ENCODE data around the gene AP1S2. TPM values are rescaled to one million over a fixed set of nuclear protein-coding genes. Genes with fewer than 3 reads are reported as not detected.

The AP1S2 gene
- polyA plus RNA-seq, 1 donor (not counting 4 experiments of a cell fraction or from before 2014, with no cell fraction given) = 15.0 TPM

GRCh38 chrX:15786915-15787314 is 67.7 kb downstream of the AP1S2 start:
- FAIRE-seq (no peak), DNase-seq (ENCODE audit: low read depth, low spot score) (no peak)
- Histone ChIP-seq H3K79me2 (ENCODE audit: control insufficient read depth, insufficient read depth, low read length) (peaks cover 8% of the 10 kb centered on the region), H3K4me2 (ENCODE audit: control insufficient read depth, extremely low read depth, insufficient read depth, low read depth, low read length) (no peak overlapping the region), H3K4me1 (ENCODE audit: control insufficient read depth, extremely low read depth, insufficient read depth, low read length) (peaks cover 6% of the 10 kb centered on the region), H3K36me3 (ENCODE audit: control insufficient read depth in 2 of 2, extremely low read depth in 1 of 2, insufficient read depth in 2 of 2, low read length in 2 of 2) (no peaks in the 10 kb centered on the region), H3K9me1 (ENCODE audit: control insufficient read depth, extremely low read depth, insufficient read depth, low read length) (no peaks in the 10 kb centered on the region), H4K20me1 (ENCODE audit: control insufficient read depth, extremely low read depth, insufficient read depth, low read length) (no peaks in the 10 kb centered on the region), H3K9ac (ENCODE audit: control insufficient read depth, extremely low read depth, insufficient read depth, low read length) (no peak overlapping the region), H3K4me3 (ENCODE audit: control insufficient read depth in 2 of 3, extremely low read depth in 1 of 3, insufficient read depth in 2 of 3, low read depth in 1 of 3, low read length in 3 of 3) (no peak overlapping the region), H3K27ac (ENCODE audit: control insufficient read depth, insufficient read depth, low read length) (no peak overlapping the region), H3K27me3 (ENCODE audit: control insufficient read depth, extremely low read depth, insufficient read depth, low read length) (no peaks in the 10 kb centered on the region), H3K9me3 (ENCODE audit: control insufficient read depth, low read depth, low read length) (no peaks in the 10 kb centered on the region), H2AFZ (ENCODE audit: control insufficient read depth, low read length) (no peak overlapping the region)
- no peak for TF ChIP-seq EZH2 (IDR thresholded peaks at IDR 0.05; ENCODE audit: low read length)
- no peak for TF ChIP-seq CTCF (optimal IDR thresholded peaks at IDR 0.05 in 1 of 3, IDR thresholded peaks at IDR 0.05 in 1 of 3, conservative IDR thresholded peaks at IDR 0.05 in 1 of 3; ENCODE audit: extremely low read depth in 1 of 3, insufficient read depth in 2 of 3, low read length in 3 of 3)
- dilution Hi-C loops (cut with MboI; ENCODE audit: extremely low pct_ligation_motif_present, low sequenced_read_pairs) = no loop called here

- Histone ChIP-seq H3K79me2 (ENCODE audit: control insufficient read depth, insufficient read depth, low read length) (no peaks in the 10 kb centered on the region), H3K4me3 (ENCODE audit: control insufficient read depth in 2 of 3, extremely low read depth in 1 of 3, insufficient read depth in 2 of 3, low read depth in 1 of 3, low read length in 3 of 3) (no peak overlapping the region), H3K4me2 (ENCODE audit: control insufficient read depth, extremely low read depth, insufficient read depth, low read depth, low read length) (no peak overlapping the region), H2AFZ (ENCODE audit: control insufficient read depth, low read length) (no peak overlapping the region), H3K9ac (ENCODE audit: control insufficient read depth, extremely low read depth, insufficient read depth, low read length) (no peak overlapping the region), H3K9me3 (ENCODE audit: control insufficient read depth, low read depth, low read length) (no peaks in the 10 kb centered on the region), H3K4me1 (ENCODE audit: control insufficient read depth, extremely low read depth, insufficient read depth, low read length) (peaks cover 6% of the 10 kb centered on the region), H3K27me3 (ENCODE audit: control insufficient read depth, extremely low read depth, insufficient read depth, low read length) (no peaks in the 10 kb centered on the region), H3K36me3 (ENCODE audit: control insufficient read depth in 2 of 2, extremely low read depth in 1 of 2, insufficient read depth in 2 of 2, low read length in 2 of 2) (no peaks in the 10 kb centered on the region), H3K9me1 (ENCODE audit: control insufficient read depth, extremely low read depth, insufficient read depth, low read length) (no peaks in the 10 kb centered on the region), H3K27ac (ENCODE audit: control insufficient read depth, insufficient read depth, low read length) (no peak overlapping the region), H4K20me1 (ENCODE audit: control insufficient read depth, extremely low read depth, insufficient read depth, low read length) (no peaks in the 10 kb centered on the region)
- no peak for DNase-seq (ENCODE audit: low read depth, low spot score)
- no peak for FAIRE-seq
- TF ChIP-seq EZH2 (IDR thresholded peaks at IDR 0.05; ENCODE audit: low read length) (no peak), CTCF (optimal IDR thresholded peaks at IDR 0.05 in 1 of 3, IDR thresholded peaks at IDR 0.05 in 1 of 3, conservative IDR thresholded peaks at IDR 0.05 in 1 of 3; ENCODE audit: extremely low read depth in 1 of 3, insufficient read depth in 2 of 3, low read length in 3 of 3) (no peak)
- dilution Hi-C loops (cut with MboI; ENCODE audit: extremely low pct_ligation_motif_present, low sequenced_read_pairs) = no loop called here
Measured at GRCh38 chrX:15785176-15785750, 69.3 kb downstream of the AP1S2 start.
